Neuronal stem cell (in vitro differentiated cells): ENCODE results near the gene ADSL.
"Not testable (repeated sequence)": the region's sequence is repeated elsewhere in the genome, so short reads cannot be mapped to it uniquely, and the experiment has no call there.

Experiments
- DNase-seq: peaks from one replicate; pipeline ENCODE4 v3.0.0-alpha.2; 2013; ENCODE audit warnings: low spot score
- H2AFZ ChIP-seq: one replicate; pipeline ENCODE4 v1.6.1; 2013; ENCODE audit warnings: mild to moderate bottlenecking, low read length, inconsistent platforms
- H2AK5ac ChIP-seq: 2 replicates; pipeline ENCODE4 v1.6.1; 2013; ENCODE audit warnings: low read depth, mild to moderate bottlenecking, inconsistent platforms, low read length, moderate library complexity, mixed read lengths
- H2BK120ac ChIP-seq: 2 replicates; pipeline ENCODE4 v1.6.1; 2013; ENCODE audit warnings: low read depth, mild to moderate bottlenecking, inconsistent platforms, low read length, moderate library complexity, mixed read lengths
- H2BK12ac ChIP-seq: one replicate; pipeline ENCODE4 v1.6.1; 2013; ENCODE audit warnings: low read length, inconsistent platforms
- H2BK15ac ChIP-seq: 2 replicates; pipeline ENCODE4 v1.6.1; 2013; ENCODE audit warnings: mild to moderate bottlenecking, low read length, inconsistent platforms, mixed read lengths
- H2BK5ac ChIP-seq: one replicate; pipeline ENCODE4 v1.6.1; 2013; ENCODE audit warnings: inconsistent platforms, mild to moderate bottlenecking, low read length, moderate library complexity
- H3K14ac ChIP-seq: one replicate; pipeline ENCODE4 v1.6.1; 2013; ENCODE audit warnings: low read length, inconsistent platforms
- H3K18ac ChIP-seq: 2 replicates; pipeline ENCODE4 v1.6.1; 2013; ENCODE audit warnings: low read length, inconsistent platforms
- H3K23ac ChIP-seq: 2 replicates; pipeline ENCODE4 v1.6.1; 2013; ENCODE audit warnings: low read depth, mild to moderate bottlenecking, mixed read lengths, low read length, inconsistent platforms; ENCODE audit not compliant: poor library complexity
- H3K27ac ChIP-seq: replicated peaks from 3 replicates; pipeline ENCODE4 v1.5.1; 2013; ENCODE audit warnings: low read length, inconsistent platforms
- H3K27me3 ChIP-seq, 3 experiments: 2 replicates each; pipeline ENCODE4 v1.6.1; 2013; ENCODE audit warnings: low read length in 3 of 3, mild to moderate bottlenecking in 2 of 3, inconsistent platforms in 1 of 3, low read depth in 1 of 3, mixed read lengths in 1 of 3, moderate library complexity in 1 of 3; ENCODE audit not compliant: control insufficient read depth in 3 of 3, insufficient read depth in 3 of 3
- H3K36me3 ChIP-seq, 2 donors: replicated peaks in 1 of 2; 2 replicates each; pipeline ENCODE4 v1.6.1; 2013; ENCODE audit warnings: low read length in 2 of 2; ENCODE audit not compliant: control insufficient read depth in 2 of 2, insufficient read depth in 2 of 2
- H3K4ac ChIP-seq: 2 replicates; pipeline ENCODE4 v1.6.1; 2013; ENCODE audit warnings: inconsistent platforms, mild to moderate bottlenecking, low read length, moderate library complexity
- H3K4me1 ChIP-seq, 2 donors: 1 replicate in 1 of 2; 2 replicates in 1 of 2; pipeline ENCODE4 v1.6.1; 2013; ENCODE audit warnings: low read length in 2 of 2, low read depth in 1 of 2; ENCODE audit not compliant: control insufficient read depth in 2 of 2, insufficient read depth in 1 of 2
- H3K4me2 ChIP-seq: one replicate; pipeline ENCODE4 v1.6.1; 2013; ENCODE audit warnings: mild to moderate bottlenecking, low read length, inconsistent platforms; ENCODE audit not compliant: insufficient read depth, poor library complexity, severe bottlenecking
- H3K4me3 ChIP-seq, 2 donors: 2 replicates each; pipeline ENCODE4 v1.5.1; 2013; ENCODE audit warnings: low read length in 2 of 2, mild to moderate bottlenecking in 2 of 2, inconsistent platforms in 1 of 2, moderate library complexity in 1 of 2
- H3K79me1 ChIP-seq: one replicate; pipeline ENCODE4 v1.6.1; 2013; ENCODE audit warnings: low read depth, mild to moderate bottlenecking, inconsistent platforms, low read length, moderate library complexity
- H3K9ac ChIP-seq: one replicate; pipeline ENCODE4 v1.6.1; 2013; ENCODE audit warnings: mild to moderate bottlenecking, low read depth, low read length, inconsistent platforms; ENCODE audit not compliant: poor library complexity
- H3K9me3 ChIP-seq, 2 donors: replicated peaks in 1 of 2; 2 replicates each; pipeline versions ENCODE3 to v1.6.1; 2013; ENCODE audit warnings: low read length in 2 of 2, mild to moderate bottlenecking in 2 of 2, inconsistent platforms in 1 of 2, low read depth in 1 of 2, mixed read lengths in 1 of 2, moderate library complexity in 1 of 2; ENCODE audit not compliant: control insufficient read depth in 2 of 2, insufficient read depth in 1 of 2
- H4K8ac ChIP-seq: one replicate; pipeline ENCODE4 v1.6.1; 2013; ENCODE audit warnings: low read depth, mild to moderate bottlenecking, inconsistent platforms, low read length, moderate library complexity
- H4K91ac ChIP-seq: one replicate; pipeline ENCODE4 v1.6.1; 2013; ENCODE audit warnings: low read length, low read depth, mild to moderate bottlenecking, inconsistent platforms; ENCODE audit not compliant: poor library complexity
- WGBS, 2 donors: extraction: QIAGEN DNeasy Blood & Tissue Kit; methylation state at CpG; one replicate each; pipeline ENCODE4 v1.1.7; 2013; ENCODE audit warnings: missing lambda C conversion rate in 2 of 2, mixed read lengths in 1 of 2; ENCODE audit not compliant: insufficient read length in 2 of 2, insufficient replicate concordance in 1 of 2; ENCODE audit errors: extremely low coverage in 2 of 2; 5-methylcytosine and 5-hydroxymethylcytosine counted together

ADSL gene

GRCh38 chr22:40310768-40311120, 35.6 kb upstream of the ADSL start:
- H2BK5ac ChIP-seq: no peak overlapping the region
- no peaks in the 10 kb centered on the region for H3K79me1 ChIP-seq
- H2AK5ac ChIP-seq: no peak overlapping the region
- no peak overlapping the region for H3K4ac ChIP-seq
- no peak overlapping the region for H4K8ac ChIP-seq
- no peak overlapping the region for H2BK120ac ChIP-seq
- no peak overlapping the region for H3K27ac ChIP-seq
- peaks cover 0 to 1% (median 0%) of the 10 kb centered on the region in 3 experiments for H3K27me3 ChIP-seq
- H3K14ac ChIP-seq: no peak overlapping the region
- no CpG with 5 or more reads among the region's 5 CpGs for WGBS, 2 donors
- no peak for DNase-seq
- H3K36me3 ChIP-seq: peaks cover 38 to 90% of the 10 kb centered on the region in 2 donors
- H3K9ac ChIP-seq: no peak overlapping the region
- no peak overlapping the region for H2BK12ac ChIP-seq
- no peak overlapping the region for H2BK15ac ChIP-seq
- H4K91ac ChIP-seq: no peak overlapping the region
- H2AFZ ChIP-seq: no peak overlapping the region
- no peak overlapping the region for H3K4me3 ChIP-seq
- H3K9me3 ChIP-seq: peaks cover 0 to 1% of the 10 kb centered on the region in 2 donors
- H3K23ac ChIP-seq: no peak overlapping the region
- no peak overlapping the region for H3K4me2 ChIP-seq
- H3K18ac ChIP-seq: no peak overlapping the region
- no peaks in the 10 kb centered on the region for H3K4me1 ChIP-seq

GRCh38 chr22:40311646-40312045, 34.7 kb upstream of the ADSL start:
- H3K23ac ChIP-seq, H4K91ac ChIP-seq, H2BK12ac ChIP-seq, H3K27me3 ChIP-seq, DNase-seq, H3K4me2 ChIP-seq, H3K27ac ChIP-seq, H3K4ac ChIP-seq, H2BK15ac ChIP-seq, H3K4me1 ChIP-seq, H2BK5ac ChIP-seq, H3K79me1 ChIP-seq, H3K14ac ChIP-seq, H2AK5ac ChIP-seq, H4K8ac ChIP-seq, H2AFZ ChIP-seq, H3K9ac ChIP-seq, H3K4me3 ChIP-seq, H3K18ac ChIP-seq, H2BK120ac ChIP-seq, H3K9me3 ChIP-seq: not testable (repeated sequence)
- H3K36me3 ChIP-seq: peaks cover 43 to 97% of the 10 kb centered on the region in 2 donors
- WGBS, 2 donors: no CpG with 5 or more reads among the region's 12 CpGs

GRCh38 chr22:40312050-40312449, 34.2 kb upstream of the ADSL start:
- DNase-seq: no peak
- Histone ChIP-seq H2AK5ac (no peak overlapping the region), H3K18ac (no peak overlapping the region), H4K91ac (no peak overlapping the region), H3K23ac (no peak overlapping the region), H3K36me3 (peaks cover 43 to 99% of the 10 kb centered on the region in 2 donors), H3K4ac (no peak overlapping the region), H2BK15ac (no peak overlapping the region), H2BK120ac (no peak overlapping the region), H3K27me3 (peaks cover 0 to 1% (median 0%) of the 10 kb centered on the region in 3 experiments), H2BK12ac (no peak overlapping the region), H2AFZ (no peak overlapping the region), H3K14ac (no peak overlapping the region), H4K8ac (no peak overlapping the region), H3K9ac (no peak overlapping the region), H3K4me3 (no peak overlapping the region), H2BK5ac (no peak overlapping the region), H3K4me1 (no peaks in the 10 kb centered on the region), H3K79me1 (no peaks in the 10 kb centered on the region), H3K27ac (no peak overlapping the region), H3K4me2 (no peak overlapping the region), H3K9me3 (peaks cover 0 to 1% of the 10 kb centered on the region in 2 donors)
- WGBS, 2 donors: no CpG with 5 or more reads among the region's 2 CpGs

GRCh38 chr22:40313007-40313406, 33.3 kb upstream of the ADSL start:
- Histone ChIP-seq H2BK12ac (no peak overlapping the region), H2BK15ac (no peak overlapping the region), H3K4me3 (no peak overlapping the region), H4K8ac (no peak overlapping the region), H2AK5ac (no peak overlapping the region), H3K18ac (no peak overlapping the region), H3K9ac (no peak overlapping the region), H4K91ac (no peak overlapping the region), H3K14ac (no peak overlapping the region), H3K4ac (no peak overlapping the region), H3K27ac (no peak overlapping the region), H3K36me3 (peaks cover 43 to 99% of the 10 kb centered on the region in 2 donors), H3K79me1 (no peaks in the 10 kb centered on the region), H3K9me3 (peaks cover 0 to 1% of the 10 kb centered on the region in 2 donors), H3K27me3 (peaks cover 0 to 1% (median 0%) of the 10 kb centered on the region in 3 experiments), H2BK5ac (no peak overlapping the region), H2BK120ac (no peak overlapping the region), H3K4me2 (no peak overlapping the region), H3K4me1 (no peaks in the 10 kb centered on the region), H2AFZ (no peak overlapping the region), H3K23ac (no peak overlapping the region)
- DNase-seq: no peak
- WGBS, 2 donors: no CpG with 5 or more reads among the region's 2 CpGs
